Thyroid gland (tissue), 4 donors: ENCODE data around the gene TRIM46.
"Not testable (repeated sequence)": the region's sequence is repeated elsewhere in the genome, so short reads cannot be mapped to it uniquely, and the experiment has no call there.

ENCODE experiments used
- CTCF ChIP-seq, 6 experiments: fragments of 200-600 bp in 3 of 6; fragments of 450-650 bp in 3 of 6; sonication (generic) in 3 of 6; IDR thresholded peaks; one replicate each; pipeline ENCODE4 v1.5.1; 2016 to 2019; ENCODE audit warnings: antibody characterized with exemption in 6 of 6, mild to moderate bottlenecking in 2 of 6, inconsistent platforms in 1 of 6, moderate library complexity in 1 of 6
- POLR2A ChIP-seq, 2 donors: fragments of 450-650 bp; IDR thresholded peaks; one replicate each; pipeline ENCODE4 v1.6.1; 2017; ENCODE audit warnings: antibody characterized with exemption in 2 of 2, mild to moderate bottlenecking in 2 of 2, moderate library complexity in 1 of 2

GRCh38 chr1:155212051-155212440 lies 38.4 kb downstream of the TRIM46 start:
- not testable (repeated sequence) for TF ChIP-seq CTCF, POLR2A (IDR thresholded peaks at IDR 0.05)
